ENCODE data around the gene CKM.

- TF ChIP-seq CTCF (IDR thresholded peaks at IDR 0.05; ENCODE audit: poor library complexity) (no peak), EZH2 (IDR thresholded peaks at IDR 0.05; ENCODE audit: borderline replicate concordance) (no peak)
Observed at GRCh38 chr19:45280471-45280961, 42.2 kb downstream of the CKM start.

Measured in hepatocyte (in vitro differentiated cells).